Cardiac muscle cell (in vitro differentiated cells and primary cell): ENCODE results near the gene EFNA3. TPM values are rescaled to one million over a fixed set of nuclear protein-coding genes. Genes with fewer than 3 reads are reported as not detected.

ENCODE experiments used
- DNase-seq, 2 donors: peaks; one replicate each; pipeline versions ENCODE4 v3.0.0 to v3.0.0-alpha.2; 2010 to 2017; ENCODE audit warnings: low read depth in 1 of 2, low spot score in 1 of 2
- H3K27ac ChIP-seq: fragments of 200-600 bp; sonication (generic); 2 replicates; pipeline ENCODE4 v1.5.1; 2016
- H3K27me3 ChIP-seq: fragments of 200-600 bp; sonication (generic); 2 replicates; pipeline ENCODE4 v1.6.0; 2016; ENCODE audit warnings: control low read depth
- H3K36me3 ChIP-seq: fragments of 200-600 bp; sonication (generic); 2 replicates; pipeline ENCODE4 v1.5.1; 2016; ENCODE audit warnings: control low read depth
- H3K4me1 ChIP-seq: fragments of 200-600 bp; sonication (generic); 2 replicates; pipeline ENCODE4 v1.8.1; 2017; ENCODE audit warnings: low read depth, mild to moderate bottlenecking, mixed run types
- H3K4me3 ChIP-seq: fragments of 200-600 bp; sonication (generic); 2 replicates; pipeline ENCODE4 v1.5.1; 2016; ENCODE audit warnings: mild to moderate bottlenecking
- H3K9me3 ChIP-seq: fragments of 200-600 bp; sonication (generic); 2 replicates; pipeline ENCODE4 v1.5.1; 2017; ENCODE audit warnings: low read depth, mild to moderate bottlenecking, control low read depth
- CTCF ChIP-seq: IDR thresholded peaks from 2 replicates; pipeline ENCODE4 v1.5.1; 2012; ENCODE audit warnings: low read depth, mild to moderate bottlenecking, low read length
- polyA plus RNA-seq: library from polyadenylated mRNA; unstranded; fragments of >200 nt; fragmentation: Nextera tagmentation; extraction: Ambion mirVana; gene quantifications from 2 replicates; pipeline ENCODE4 v1.2.1, GENCODE V29; 2016
- total RNA-seq: library from RNA; depleted of rRNA; stranded (reverse); fragments of >200 nt; gene quantifications from 2 replicates; pipeline ENCODE4 v1.2.3, GENCODE V29; 2016

EFNA3 gene
- total and polyA plus RNA-seq, 2 experiments from 2014 or later, result 26.3 to 43.0 TPM

- Histone ChIP-seq H3K36me3 (no peaks in the 10 kb centered on the region), H3K4me1 (peaks cover 11% of the 10 kb centered on the region), H3K4me3 (peak within 1 kb of the TSS; percentile 66), H3K9me3 (no peaks in the 10 kb centered on the region), H3K27ac (peak within 1 kb of the TSS; percentile 83), H3K27me3 (peaks cover 23% of the 10 kb centered on the region)
- DNase-seq, result peak; percentile 70 to 90
- peak; percentile 91 for TF ChIP-seq CTCF
Measured at GRCh38 chr1:155050560-155051341, 27.9 kb upstream of the EFNA3 start, which contains the start of gene ADAM15. Gene ADAM15, plus strand, starts transcription at chr1:155051316. Its CDS starts 71 bp downstream, at chr1:155051387.

GRCh38 chr1:155051342-155051776 is 27.3 kb upstream of the EFNA3 start:
- H3K4me1 ChIP-seq, result peaks cover 11% of the 10 kb centered on the region
- TF ChIP-seq CTCF, result no peak
- no peaks in the 10 kb centered on the region for H3K36me3 ChIP-seq
- peak overlapping the region; percentile 66 for H3K4me3 ChIP-seq
- no peak overlapping the region for H3K27ac ChIP-seq
- DNase-seq, result no peak
- H3K9me3 ChIP-seq, result no peaks in the 10 kb centered on the region
- H3K27me3 ChIP-seq, result peaks cover 23% of the 10 kb centered on the region

- no peak for TF ChIP-seq CTCF
- Histone ChIP-seq H3K4me3 (peak overlapping the region; percentile 66), H3K9me3 (no peaks in the 10 kb centered on the region), H3K27me3 (peaks cover 23% of the 10 kb centered on the region), H3K4me1 (peaks cover 11% of the 10 kb centered on the region), H3K27ac (no peak overlapping the region), H3K36me3 (no peaks in the 10 kb centered on the region)
- DNase-seq, result no peak
Measured at GRCh38 chr1:155051777-155052398, 26.7 kb upstream of the EFNA3 start.

GRCh38 chr1:155052439-155053395 is 25.9 kb upstream of the EFNA3 start:
- H3K27me3 ChIP-seq, result peaks cover 23% of the 10 kb centered on the region
- no peak overlapping the region for H3K4me3 ChIP-seq
- DNase-seq, result no peak
- peak; percentile 24 for TF ChIP-seq CTCF
- no peaks in the 10 kb centered on the region for H3K9me3 ChIP-seq
- peaks cover 11% of the 10 kb centered on the region for H3K4me1 ChIP-seq
- no peaks in the 10 kb centered on the region for H3K36me3 ChIP-seq
- no peak overlapping the region for H3K27ac ChIP-seq

- Histone ChIP-seq H3K27me3 (peaks cover 23% of the 10 kb centered on the region), H3K9me3 (no peaks in the 10 kb centered on the region), H3K4me3 (no peak overlapping the region), H3K27ac (no peak overlapping the region), H3K36me3 (no peaks in the 10 kb centered on the region), H3K4me1 (peaks cover 11% of the 10 kb centered on the region)
- TF ChIP-seq CTCF, result no peak
- DNase-seq, result no peak
Measured at GRCh38 chr1:155053531-155054105, 25.0 kb upstream of the EFNA3 start.
